NCI-H1436 treated with DMSO at 0.1 percent for 48 hours (cell line): ENCODE measurements around the gene CHMP4B.

ENCODE experiments used
- DNase-seq: peaks from one replicate; lab custom pipeline; 2025; lab: John Stamatoyannopoulos, UW

Gene CHMP4B

DNA sequence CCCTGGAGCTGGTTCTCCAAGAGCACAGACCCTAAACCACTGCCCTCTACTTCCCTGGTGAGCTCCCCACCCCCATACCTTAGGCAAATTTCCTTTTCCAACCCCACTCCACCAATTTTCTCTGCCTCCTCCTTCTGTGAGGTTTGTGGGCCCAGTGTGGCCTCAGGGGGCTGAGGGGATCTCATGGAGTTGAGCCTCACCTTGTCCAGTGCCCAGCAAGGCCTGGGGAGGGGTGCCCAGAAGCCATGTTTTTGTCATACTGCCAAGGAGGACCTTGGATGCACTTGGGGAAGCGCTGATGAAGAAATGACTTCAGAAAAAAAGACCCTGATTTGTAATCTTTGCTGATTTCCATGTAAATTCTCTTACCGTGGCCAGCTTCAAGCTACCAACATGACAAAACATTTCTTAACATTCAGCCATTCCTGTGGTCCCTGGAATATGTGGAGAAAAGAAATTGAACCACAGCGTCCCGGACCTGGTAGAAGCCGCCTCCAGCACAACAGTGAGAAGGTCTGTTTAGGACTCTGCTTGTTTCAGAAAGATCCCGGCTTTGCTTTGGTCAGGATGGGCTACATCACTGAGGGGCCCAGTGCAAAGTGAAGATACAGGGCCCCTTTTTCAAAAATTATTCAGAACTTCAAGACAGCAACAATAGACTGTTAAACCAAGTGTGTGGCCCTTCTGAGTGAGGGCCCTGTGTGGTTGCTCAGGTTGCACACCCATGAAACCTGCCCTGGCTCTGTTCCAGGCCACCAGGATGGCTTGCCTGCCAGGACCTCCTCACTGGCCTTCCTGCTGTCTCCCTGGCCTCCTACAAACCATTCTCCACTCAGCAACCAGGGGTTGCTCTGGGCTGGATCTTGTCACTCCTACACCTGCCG is 52.5 kb downstream of the CHMP4B start:
- DNase-seq = no peak

DNA sequence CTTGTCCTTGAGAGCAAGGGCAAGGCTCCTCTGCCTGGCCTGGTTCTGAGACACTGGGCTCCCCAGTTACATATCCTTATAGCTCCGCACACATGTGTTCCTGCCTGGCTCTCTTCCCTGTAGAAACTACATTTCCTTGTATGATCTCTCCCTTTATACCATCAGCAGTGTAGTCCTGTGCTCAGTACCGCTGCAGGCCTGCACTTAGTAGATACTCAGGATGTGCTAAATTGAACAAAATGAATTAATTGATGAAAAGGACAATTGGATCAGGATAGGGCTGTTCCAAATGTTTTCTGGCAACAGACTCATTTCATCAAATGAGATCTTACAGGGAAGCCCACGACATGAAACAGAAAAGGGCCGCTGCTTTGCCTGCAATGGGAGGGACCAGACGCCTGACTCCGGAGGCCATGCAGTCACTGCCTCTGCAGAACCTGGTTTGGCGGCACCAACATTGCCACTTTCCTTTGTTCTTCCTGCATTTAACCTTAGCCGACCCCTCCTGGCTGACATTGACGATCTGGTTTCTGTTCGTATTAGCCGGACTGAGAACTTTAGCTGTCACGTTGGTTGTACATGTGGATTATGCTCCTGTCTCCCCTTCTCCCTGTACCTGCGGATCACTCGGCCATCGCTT is 53.3 kb downstream of the CHMP4B start:
- DNase-seq = no peak

GRCh38 chr20:33865761-33866370 is 54.7 kb downstream of the CHMP4B start:
- no peak for DNase-seq

GRCh38 chr20:33866398-33867100 is 55.4 kb downstream of the CHMP4B start:
- DNase-seq = no peak

DNA sequence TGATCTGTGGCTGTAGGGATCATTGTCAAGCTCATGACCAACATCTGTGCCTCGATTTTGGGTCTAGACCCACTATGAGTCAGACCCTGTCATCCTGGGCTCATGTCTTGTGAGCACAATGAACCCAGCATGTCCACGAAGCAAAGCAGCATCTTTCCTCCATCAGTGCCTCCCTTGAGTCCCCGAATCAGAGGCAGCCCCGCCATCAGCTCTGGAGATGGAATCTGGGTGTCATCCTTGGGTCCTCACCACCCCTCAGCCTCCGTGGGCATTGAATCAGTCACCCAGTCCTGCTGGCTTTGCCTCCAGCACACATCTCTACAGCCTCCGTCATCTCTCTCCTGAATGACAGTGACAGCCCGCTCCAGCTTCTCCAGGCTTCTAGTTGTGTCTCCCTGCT is 56.9 kb downstream of the CHMP4B start:
- DNase-seq = no peak

DNA sequence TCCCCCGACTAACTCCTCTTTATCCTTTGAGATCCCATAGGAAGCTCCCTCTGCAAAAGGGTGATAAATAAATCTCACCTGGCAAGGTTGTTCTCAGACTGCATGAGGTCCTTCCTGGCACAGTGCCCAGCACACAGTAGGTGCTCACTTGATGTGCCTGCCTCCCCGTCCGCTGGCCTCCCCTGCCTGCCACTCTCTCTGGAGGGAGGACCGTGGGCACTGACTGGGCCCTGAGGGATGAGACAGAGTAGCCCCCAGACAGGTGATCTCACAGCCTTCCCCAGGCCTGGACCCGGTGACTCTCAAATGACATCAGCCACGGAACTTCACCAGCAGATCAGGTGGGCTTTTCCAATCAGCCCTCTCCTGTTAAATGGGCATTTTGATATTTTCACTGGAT is 57.4 kb downstream of the CHMP4B start:
- DNase-seq = no peak

GRCh38 chr20:33869283-33869682 is 58.1 kb downstream of the CHMP4B start:
- no peak for DNase-seq

- no peak for DNase-seq
Measured at GRCh38 chr20:33871362-33871761, 60.2 kb downstream of the CHMP4B start.

GRCh38 chr20:33874129-33874528 is 63.0 kb downstream of the CHMP4B start:
- DNase-seq = no peak

DNA sequence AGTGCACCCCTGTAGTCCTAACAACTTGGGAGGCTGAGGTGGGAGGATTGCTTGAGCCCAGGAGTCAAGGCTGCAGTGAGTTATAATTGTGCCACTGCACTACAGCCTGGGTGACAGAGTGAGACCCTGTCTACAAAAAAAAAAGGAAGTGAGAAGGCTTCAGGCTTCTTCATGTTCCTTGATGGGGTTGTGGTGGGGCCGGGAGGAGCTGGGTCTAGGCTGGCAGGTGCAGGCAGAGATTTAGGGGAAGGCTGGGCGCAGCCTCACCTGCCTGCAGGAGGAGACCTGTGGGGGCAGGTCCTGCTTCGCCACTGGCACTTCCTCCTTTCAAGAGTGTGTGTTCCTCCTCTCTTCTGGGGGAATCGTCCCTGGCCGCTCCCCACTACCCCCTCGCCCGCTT is 63.9 kb downstream of the CHMP4B start:
- DNase-seq = no peak

DNA sequence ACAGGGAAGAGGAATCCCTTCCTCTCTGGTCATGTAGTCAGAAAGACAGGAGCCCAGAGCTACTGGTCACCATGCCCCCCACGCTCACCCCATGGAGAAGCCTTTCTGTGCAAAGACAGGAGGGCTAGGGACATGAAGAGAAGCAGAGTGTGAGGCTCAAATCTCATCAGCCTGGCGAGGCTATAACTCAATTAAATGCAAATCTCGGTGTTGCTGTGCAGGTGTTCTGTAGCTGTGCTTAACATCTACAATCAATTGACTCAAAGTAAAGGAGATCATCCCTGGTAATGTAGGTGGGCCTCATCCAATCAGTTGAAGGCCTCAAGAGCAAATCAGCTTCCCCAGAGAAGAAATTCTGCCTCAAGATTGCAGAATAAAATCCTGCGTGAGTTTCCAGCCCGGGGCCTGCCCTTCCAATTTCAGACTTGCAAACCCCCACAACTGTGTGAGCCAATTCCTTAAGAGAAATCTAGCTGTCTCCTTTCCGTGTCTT is 64.4 kb downstream of the CHMP4B start:
- DNase-seq = no peak

- DNase-seq = no peak
Measured at GRCh38 chr20:33878583-33878982, 67.4 kb downstream of the CHMP4B start.

DNA sequence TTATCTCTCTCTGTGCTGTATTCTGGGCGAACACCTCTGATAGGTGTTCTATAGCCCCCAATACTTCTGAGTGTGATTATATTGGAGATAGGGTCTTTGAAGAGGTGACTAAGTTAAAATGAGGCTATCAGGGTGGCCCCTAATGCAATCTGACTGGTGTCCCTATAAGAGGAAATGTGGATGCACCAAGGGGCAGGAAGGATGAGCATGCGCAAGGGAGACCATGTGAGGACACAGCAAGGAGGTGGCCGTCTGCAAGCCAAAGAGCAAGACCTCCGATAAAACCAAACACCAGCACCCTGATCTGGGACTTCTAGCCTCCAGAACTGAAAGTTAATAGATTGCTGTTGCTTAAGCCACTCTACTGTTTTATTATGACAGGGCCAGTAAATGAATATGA is 69.2 kb downstream of the CHMP4B start:
- no peak for DNase-seq

DNA sequence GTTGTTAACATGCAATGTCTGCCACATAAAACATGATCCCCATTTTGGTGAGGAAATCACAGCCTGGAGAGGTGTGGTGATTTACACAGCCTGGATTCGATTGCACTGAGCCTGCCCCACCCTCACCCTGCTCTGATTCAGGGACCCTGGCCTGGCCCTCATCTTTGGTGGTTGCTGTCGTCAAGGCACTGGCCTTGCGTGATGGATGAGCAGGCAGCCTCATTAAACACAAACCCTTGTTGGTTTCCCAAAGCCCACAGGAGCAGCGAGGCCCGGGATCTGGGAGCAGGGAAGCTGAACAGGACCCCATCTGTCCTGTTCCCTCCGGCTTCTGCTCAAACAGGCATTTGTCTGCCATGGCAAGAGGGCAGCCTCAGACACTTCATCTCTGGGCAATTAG is 70.8 kb downstream of the CHMP4B start:
- no peak for DNase-seq

GRCh38 chr20:33882481-33882880 is 71.3 kb downstream of the CHMP4B start:
- DNase-seq = no peak

DNA sequence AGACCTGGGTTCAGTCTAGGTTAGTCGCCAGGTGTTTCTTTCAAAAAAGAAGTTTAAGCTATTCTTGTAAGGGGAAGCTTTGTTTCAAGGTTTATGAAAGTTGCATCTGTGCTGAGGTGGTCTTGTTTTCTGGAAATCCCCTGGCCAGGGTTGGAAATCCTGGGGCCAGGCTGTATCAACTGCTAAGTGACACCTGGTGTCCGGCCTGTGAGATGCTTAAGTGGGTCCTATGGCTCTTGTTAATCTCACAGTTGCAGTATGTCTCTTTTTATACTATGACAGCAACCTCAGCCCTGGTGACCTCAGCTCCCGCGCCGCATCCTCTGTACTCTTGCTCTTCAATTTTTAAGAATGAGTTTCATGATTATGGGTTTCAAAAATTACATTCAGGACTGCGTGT is 72.0 kb downstream of the CHMP4B start:
- no peak for DNase-seq

DNA sequence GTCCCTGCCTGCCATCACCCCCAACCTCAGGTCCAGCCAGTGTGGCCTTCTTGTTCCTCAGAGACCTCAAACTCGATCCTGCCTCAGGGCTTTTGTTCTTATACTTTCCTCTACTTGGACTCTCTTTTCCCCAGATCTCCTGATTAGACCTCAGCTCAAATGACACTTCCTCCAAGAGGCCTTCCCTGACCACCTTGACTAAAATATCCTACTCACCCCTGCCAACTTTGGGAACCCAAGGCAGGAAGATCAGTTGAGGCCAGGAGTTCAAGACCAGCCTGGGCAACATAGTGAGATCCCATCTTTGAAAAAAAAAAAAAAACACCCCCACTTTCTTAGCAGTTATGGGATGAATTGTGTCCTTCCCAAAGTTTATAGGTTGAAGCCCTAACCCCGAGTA is 73.5 kb downstream of the CHMP4B start:
- no peak for DNase-seq

- DNase-seq = no peak
Measured at GRCh38 chr20:33889312-33889711, 78.2 kb downstream of the CHMP4B start.

DNA sequence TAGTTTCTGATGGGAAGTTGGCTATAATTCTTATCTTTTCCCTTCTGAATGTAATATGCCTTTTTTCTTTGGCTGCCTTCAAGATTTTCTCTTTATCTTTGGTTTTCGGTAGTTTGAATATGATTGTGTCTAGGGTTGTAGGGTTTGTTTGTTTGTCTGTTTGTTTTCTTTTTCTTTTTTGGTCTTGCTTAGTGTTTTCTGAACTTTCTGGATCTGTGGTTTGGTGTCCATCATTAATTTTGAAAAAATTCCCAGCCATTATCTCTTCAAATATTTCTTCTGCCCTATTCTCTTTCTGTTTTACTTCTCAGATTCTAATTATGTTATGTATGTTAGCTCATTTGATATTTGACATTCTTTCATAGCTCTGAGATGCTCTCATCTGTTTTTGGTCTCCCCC is 79.4 kb downstream of the CHMP4B start:
- no peak for DNase-seq

DNA sequence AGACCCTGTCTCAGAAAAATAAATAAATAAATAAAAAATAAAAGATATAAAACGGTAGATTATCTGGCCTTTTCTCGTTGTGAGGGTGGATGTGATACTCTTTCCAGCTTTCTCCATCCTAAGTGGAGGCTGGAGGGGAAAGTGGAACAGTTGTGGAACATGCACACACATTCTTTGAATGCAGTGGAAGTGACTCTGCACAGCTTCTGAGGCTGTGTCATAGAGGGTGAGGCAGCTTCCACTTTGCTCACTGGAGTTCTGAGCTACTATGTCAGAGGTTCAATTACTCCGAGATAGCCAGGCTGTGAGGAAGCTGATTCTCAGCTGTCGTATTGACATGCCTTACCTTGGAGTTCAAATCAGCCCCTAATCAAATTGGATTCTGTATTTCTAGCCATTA is 82.2 kb downstream of the CHMP4B start:
- no peak for DNase-seq

DNA sequence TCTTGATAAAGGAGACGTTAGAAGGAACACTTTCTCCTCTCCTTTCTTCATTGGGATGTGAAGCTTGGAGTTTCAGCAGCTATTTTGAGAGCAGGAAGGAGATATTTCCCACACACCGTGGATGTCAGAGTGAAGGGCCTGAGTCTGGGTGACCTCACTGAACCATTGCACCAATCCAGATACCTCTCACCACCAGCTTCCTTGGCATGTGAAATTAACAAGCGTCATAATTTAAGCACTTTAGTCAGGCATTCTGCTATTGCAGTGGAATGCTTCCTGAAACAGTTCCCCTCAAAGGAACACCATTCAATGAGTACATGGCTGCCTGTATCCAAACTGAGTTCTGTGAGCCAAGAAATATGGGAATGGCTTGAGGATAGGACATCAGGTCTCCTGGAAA is 83.7 kb downstream of the CHMP4B start:
- DNase-seq = no peak

GRCh38 chr20:33896509-33896908 is 85.4 kb downstream of the CHMP4B start:
- DNase-seq = no peak
